ENCODE measurements around the gene PEA15.

The PEA15 gene

GRCh38 chr1:160222546-160222945, 17.4 kb downstream of the PEA15 start:
- no peak for DNase-seq (ENCODE audit: low read depth)
- no peak overlapping the region for H3K4me3 ChIP-seq (ENCODE audit: low read length)
- TF ChIP-seq, protein P1, sequence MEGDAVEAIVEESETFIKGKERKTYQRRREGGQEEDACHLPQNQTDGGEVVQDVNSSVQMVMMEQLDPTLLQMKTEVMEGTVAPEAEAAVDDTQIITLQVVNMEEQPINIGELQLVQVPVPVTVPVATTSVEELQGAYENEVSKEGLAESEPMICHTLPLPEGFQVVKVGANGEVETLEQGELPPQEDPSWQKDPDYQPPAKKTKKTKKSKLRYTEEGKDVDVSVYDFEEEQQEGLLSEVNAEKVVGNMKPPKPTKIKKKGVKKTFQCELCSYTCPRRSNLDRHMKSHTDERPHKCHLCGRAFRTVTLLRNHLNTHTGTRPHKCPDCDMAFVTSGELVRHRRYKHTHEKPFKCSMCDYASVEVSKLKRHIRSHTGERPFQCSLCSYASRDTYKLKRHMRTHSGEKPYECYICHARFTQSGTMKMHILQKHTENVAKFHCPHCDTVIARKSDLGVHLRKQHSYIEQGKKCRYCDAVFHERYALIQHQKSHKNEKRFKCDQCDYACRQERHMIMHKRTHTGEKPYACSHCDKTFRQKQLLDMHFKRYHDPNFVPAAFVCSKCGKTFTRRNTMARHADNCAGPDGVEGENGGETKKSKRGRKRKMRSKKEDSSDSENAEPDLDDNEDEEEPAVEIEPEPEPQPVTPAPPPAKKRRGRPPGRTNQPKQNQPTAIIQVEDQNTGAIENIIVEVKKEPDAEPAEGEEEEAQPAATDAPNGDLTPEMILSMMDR (conservative IDR thresholded peaks at IDR 0.05; ENCODE audit: low read depth, low read length), result no peak

DNA sequence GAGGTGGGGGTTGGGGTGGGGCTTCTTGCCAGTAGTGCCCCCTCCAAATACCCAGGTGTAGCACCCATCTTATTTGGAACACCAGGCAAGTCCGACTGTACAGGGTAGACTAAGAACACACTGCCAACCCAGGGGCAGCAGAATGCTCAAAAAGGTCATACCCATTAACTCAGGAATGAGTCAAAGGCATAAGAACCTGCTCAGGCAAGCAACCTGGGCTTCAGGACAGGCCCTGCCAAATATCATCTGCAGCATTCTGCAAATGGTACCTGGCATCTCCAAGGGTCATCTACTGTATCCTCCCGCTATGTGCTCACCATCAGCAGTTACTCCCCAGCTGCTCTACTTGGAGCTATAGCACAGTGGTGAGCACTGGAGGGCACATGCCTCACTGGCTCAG, 19.4 kb downstream of the PEA15 start:
- no peak for DNase-seq (ENCODE audit: low read depth)
- no peak overlapping the region for H3K4me3 ChIP-seq (ENCODE audit: low read length)
- TF ChIP-seq, protein P1 (conservative IDR thresholded peaks at IDR 0.05; ENCODE audit: low read depth, low read length), result no peak

GRCh38 chr1:160225345-160225744, 20.2 kb downstream of the PEA15 start:
- TF ChIP-seq, protein P1 (conservative IDR thresholded peaks at IDR 0.05; ENCODE audit: low read depth, low read length), result no peak
- no peak for DNase-seq (ENCODE audit: low read depth)
- H3K4me3 ChIP-seq (ENCODE audit: low read length), result no peak overlapping the region

DNA sequence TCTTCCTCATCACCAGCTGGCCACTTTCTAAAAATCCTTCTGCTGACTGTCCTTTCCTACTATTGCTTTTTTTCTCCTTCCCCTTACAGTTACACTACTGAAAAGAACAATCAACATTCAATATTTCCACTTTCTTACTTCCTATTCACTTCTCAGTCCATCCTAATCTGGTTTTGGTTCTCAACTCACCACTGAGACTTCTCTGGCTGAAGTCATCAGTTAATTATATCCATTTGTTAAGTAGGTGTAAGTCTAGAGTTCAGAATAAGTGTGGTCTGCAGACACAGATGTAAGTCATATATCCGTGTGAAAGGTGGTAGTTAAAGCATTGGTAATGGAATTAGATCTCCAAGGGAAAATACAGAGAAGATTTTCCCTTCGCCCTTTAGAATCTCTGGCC, 21.4 kb downstream of the PEA15 start:
- no peak for DNase-seq (ENCODE audit: low read depth)
- TF ChIP-seq, protein P1 (conservative IDR thresholded peaks at IDR 0.05; ENCODE audit: low read depth, low read length), result no peak

DNA sequence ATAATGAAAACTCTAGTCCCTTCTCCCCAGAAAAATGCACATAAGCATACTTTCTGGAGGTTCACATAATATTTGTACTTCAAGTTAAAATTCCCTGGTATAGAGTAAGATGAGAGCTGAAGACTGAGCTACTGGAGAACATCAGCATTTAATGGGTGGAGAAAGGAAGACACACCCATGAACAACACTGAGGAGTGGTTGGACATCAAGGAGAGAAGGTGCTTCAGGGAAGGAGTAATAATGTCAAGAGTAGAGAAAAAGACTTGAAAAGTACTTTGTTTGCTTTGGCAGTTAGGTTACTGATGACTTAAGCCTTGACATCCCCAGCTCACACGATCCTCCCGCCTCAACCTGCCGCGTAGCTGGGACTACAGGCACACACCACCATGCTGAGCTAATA, 21.9 kb downstream of the PEA15 start:
- H3K4me3 ChIP-seq (ENCODE audit: low read length), result no peak overlapping the region
- TF ChIP-seq, protein P1 (conservative IDR thresholded peaks at IDR 0.05; ENCODE audit: low read depth, low read length), result no peak
- DNase-seq (ENCODE audit: low read depth), result no peak

More for the DNA sequence above, 21.4 kb downstream of the PEA15 start:
- H3K4me3 ChIP-seq (ENCODE audit: low read length), result no peak overlapping the region

DNA sequence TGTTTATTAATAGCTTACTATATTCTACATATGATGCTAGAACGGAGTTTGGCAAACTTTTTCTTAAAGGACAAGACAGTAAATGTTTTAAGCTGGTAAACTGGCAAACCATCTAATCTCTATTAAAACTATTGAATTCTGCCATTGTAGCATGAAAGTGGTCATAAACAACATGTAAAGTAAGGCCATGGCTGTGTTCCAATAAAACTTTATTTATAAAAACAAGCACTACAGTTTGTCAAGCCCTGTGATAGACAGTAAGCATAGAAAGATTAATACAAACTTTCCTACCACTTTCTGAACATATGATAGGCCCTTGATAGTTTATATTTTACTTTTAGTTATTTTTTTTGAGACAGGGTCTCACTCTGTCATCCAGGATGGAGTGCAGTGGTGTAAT, 22.4 kb downstream of the PEA15 start:
- DNase-seq (ENCODE audit: low read depth), result no peak
- no peak overlapping the region for H3K4me3 ChIP-seq (ENCODE audit: low read length)
- TF ChIP-seq, protein P1 (conservative IDR thresholded peaks at IDR 0.05; ENCODE audit: low read depth, low read length), result no peak

- H3K4me3 ChIP-seq (ENCODE audit: low read length), result no peak overlapping the region
- TF ChIP-seq, protein P1 (conservative IDR thresholded peaks at IDR 0.05; ENCODE audit: low read depth, low read length), result no peak
- no peak for DNase-seq (ENCODE audit: low read depth)
Measured at GRCh38 chr1:160228431-160228830, 23.2 kb downstream of the PEA15 start.

Data from retinal pigment epithelial cell (primary cell).